HUES6 (cell line): ENCODE results near the gene ASXL1.
"Not testable (repeated sequence)": the region's sequence is repeated elsewhere in the genome, so short reads cannot be mapped to it uniquely, and the experiment has no call there.

Source experiments
- H3K27ac ChIP-seq: 2 replicates; pipeline ENCODE4 v1.7.0; 2013; ENCODE audit warnings: low read depth, mild to moderate bottlenecking, low read length, inconsistent platforms
- H3K27me3 ChIP-seq: 2 replicates; pipeline ENCODE4 v1.6.1; 2013; ENCODE audit warnings: low read length; ENCODE audit not compliant: control insufficient read depth, insufficient read depth
- H3K36me3 ChIP-seq: 2 replicates; pipeline ENCODE4 v1.6.1; 2013; ENCODE audit warnings: low read length; ENCODE audit not compliant: control insufficient read depth, insufficient read depth
- H3K4me1 ChIP-seq: 2 replicates; pipeline ENCODE4 v1.6.1; 2013; ENCODE audit warnings: low read length; ENCODE audit not compliant: control insufficient read depth, insufficient read depth
- H3K4me3 ChIP-seq: 2 replicates; pipeline ENCODE4 v1.5.1; 2013; ENCODE audit warnings: low read depth, low read length
- H3K9ac ChIP-seq: one replicate; pipeline ENCODE4 v1.6.1; 2013; ENCODE audit warnings: mild to moderate bottlenecking, low read length
- H3K9me3 ChIP-seq: 2 replicates; pipeline ENCODE4 v1.6.1; 2013; ENCODE audit warnings: low read depth, low read length; ENCODE audit not compliant: control insufficient read depth, insufficient read depth

The ASXL1 gene

DNA sequence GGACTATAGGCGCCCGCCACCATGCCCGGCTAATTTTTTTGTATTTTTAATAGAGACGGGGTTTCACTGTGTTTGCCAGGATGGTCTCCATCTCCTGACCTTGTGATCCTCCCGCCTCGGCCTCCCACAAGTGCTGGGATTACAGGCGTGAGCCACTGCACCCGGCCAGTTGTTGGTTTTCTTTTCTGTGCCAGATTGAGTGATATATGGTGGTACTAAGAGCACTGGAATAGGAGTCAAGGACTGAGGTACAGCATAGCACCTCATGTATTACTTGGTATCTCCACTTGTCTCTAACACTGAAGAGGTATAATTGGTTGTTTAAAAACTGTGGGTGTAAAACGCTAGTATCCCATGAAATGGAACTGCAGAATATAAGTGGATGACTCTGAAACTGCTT is 25.3 kb downstream of the ASXL1 start:
- not testable (repeated sequence) for H3K9me3 ChIP-seq, H3K27ac ChIP-seq, H3K4me3 ChIP-seq, H3K27me3 ChIP-seq, H3K9ac ChIP-seq, H3K36me3 ChIP-seq, H3K4me1 ChIP-seq

DNA sequence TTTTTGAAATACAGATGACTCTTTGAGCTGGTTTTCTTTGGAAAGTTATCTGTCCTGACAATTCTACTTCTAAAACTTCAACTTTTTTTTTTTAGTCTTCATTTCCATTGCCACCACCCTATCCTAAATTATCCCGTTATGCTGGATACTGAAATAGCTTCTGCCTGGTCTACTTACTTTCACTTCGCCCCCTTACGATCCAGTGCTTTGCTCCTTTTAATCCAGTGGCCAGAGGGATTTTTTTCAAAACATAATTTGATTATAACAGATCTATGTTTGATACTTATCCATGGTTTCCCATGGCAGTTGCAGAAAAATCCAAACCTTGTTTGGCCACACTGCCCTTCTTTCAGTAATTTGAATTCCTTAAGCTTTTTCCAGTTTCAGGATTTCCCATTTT is 27.4 kb downstream of the ASXL1 start:
- no peak overlapping the region for H3K4me3 ChIP-seq
- no peak overlapping the region for H3K27ac ChIP-seq
- H3K27me3 ChIP-seq, result no peaks in the 10 kb centered on the region
- no peaks in the 10 kb centered on the region for H3K9me3 ChIP-seq
- H3K4me1 ChIP-seq, result no peaks in the 10 kb centered on the region
- no peaks in the 10 kb centered on the region for H3K36me3 ChIP-seq
- H3K9ac ChIP-seq, result no peak overlapping the region

DNA sequence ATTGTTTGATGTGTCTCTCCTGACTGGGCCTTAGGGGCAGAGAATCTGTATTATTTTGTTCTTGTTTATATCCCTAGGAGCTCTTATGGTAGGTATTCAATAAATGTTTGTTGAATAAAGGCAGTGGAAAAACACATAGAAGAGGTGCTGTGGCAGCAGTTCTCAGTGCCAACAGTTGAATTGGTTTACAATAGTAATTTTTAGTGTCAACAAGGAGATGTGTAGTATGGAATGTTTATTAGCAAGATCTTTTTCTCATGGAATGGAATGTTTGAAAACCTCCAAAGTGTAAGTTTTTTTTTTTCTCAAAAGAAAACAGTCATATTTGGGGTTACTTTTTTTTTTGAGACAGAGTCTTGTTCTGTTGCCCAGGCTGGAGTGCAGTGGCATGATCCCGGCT is 28.0 kb downstream of the ASXL1 start:
- Histone ChIP-seq H3K36me3 (no peaks in the 10 kb centered on the region), H3K27ac (no peak overlapping the region), H3K9me3 (no peaks in the 10 kb centered on the region), H3K9ac (no peak overlapping the region), H3K4me1 (no peaks in the 10 kb centered on the region), H3K27me3 (no peaks in the 10 kb centered on the region), H3K4me3 (no peak overlapping the region)

DNA sequence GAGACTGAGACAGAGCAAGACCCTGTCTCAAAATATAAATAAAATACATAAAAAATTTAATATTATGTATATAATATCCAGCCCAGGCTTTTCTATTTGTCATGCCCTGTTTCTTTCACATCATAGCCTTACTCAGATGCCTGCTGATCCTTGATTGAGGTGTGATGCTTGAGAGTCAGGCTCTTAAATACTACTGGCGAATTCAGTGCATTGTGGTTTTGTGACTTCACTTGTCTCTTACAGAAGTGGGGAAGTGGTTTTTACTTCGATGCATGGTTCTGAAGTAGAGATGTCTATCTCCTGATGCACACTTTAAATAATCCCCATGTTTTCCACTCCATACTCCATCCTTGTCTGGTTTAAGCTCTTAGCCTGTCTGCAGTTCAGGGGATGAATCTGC is 29.1 kb downstream of the ASXL1 start:
- H3K27ac ChIP-seq, result no peak overlapping the region
- H3K4me1 ChIP-seq, result no peaks in the 10 kb centered on the region
- H3K27me3 ChIP-seq, result no peaks in the 10 kb centered on the region
- H3K9ac ChIP-seq, result no peak overlapping the region
- H3K4me3 ChIP-seq, result no peak overlapping the region
- H3K9me3 ChIP-seq, result no peaks in the 10 kb centered on the region
- H3K36me3 ChIP-seq, result no peaks in the 10 kb centered on the region

DNA sequence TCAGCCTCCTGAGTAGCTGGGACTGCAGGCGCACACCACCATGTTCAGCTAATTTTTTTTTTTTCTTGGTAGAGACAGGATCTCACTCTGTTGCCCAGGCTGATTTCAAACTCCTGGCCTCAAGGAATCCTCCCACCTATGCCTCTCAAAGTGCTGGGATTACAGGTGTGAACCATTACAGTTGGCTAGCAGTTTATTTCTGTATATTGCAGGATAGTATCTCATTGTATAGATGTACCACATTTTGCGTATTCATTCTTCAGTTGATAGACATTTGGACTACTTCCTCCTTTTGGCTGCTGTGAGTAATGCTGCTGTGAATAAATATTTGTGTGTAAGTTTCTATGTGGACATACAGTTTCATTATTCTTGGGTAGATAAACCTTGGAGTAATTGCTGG is 32.9 kb downstream of the ASXL1 start:
- Histone ChIP-seq H3K36me3 (no peaks in the 10 kb centered on the region), H3K27ac (no peak overlapping the region), H3K4me3 (no peak overlapping the region), H3K27me3 (no peaks in the 10 kb centered on the region), H3K9me3 (no peaks in the 10 kb centered on the region), H3K9ac (no peak overlapping the region), H3K4me1 (no peaks in the 10 kb centered on the region)

DNA sequence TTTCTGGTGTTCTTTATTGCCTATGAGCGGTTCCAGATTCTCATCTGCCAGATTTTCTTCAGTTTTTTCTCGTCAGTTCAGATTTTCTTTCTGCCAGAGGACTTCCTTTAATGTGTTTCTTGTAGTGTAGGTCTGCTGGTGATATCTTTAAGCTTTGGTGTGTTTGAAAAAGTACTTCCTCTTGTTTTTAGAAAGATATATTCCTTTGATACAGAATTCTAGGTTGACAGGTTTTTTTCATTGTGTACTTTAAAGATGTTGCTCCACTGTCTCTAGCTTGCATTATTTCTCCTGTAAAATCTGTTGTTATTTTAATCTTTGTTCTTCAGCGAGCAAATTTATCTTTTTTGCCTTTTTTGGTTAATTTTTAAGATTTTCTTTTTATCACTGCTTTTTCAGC is 36.9 kb downstream of the ASXL1 start:
- Histone ChIP-seq H3K9me3 (no peaks in the 10 kb centered on the region), H3K4me3 (no peak overlapping the region), H3K36me3 (no peaks in the 10 kb centered on the region), H3K27ac (no peak overlapping the region), H3K27me3 (no peaks in the 10 kb centered on the region), H3K9ac (no peak overlapping the region), H3K4me1 (no peaks in the 10 kb centered on the region)

DNA sequence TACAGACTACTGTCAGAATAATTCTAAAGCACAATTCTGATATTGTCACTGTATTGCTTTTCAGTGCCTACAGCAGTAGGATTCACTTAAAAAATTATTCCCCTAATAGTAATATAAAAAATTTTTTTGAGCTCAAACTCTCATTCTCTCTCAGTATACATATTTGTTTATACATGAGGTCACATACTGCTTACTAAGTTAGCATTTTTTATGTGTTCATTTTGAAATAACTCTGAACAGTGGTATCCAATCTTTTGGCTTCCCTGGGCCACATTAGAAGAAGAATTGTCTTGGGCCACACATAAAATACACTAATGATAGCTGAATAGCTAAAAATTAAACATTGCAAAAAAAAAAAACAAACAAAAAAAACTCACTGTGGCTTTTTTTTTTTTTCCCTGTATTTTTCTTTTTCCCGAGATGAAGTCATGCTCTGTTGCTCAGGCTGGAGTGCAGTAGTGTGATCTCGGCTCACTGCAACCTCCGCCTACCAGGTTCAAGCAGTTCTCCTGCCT is 38.6 kb downstream of the ASXL1 start:
- H3K27ac ChIP-seq, result no peak overlapping the region
- H3K4me1 ChIP-seq, result no peaks in the 10 kb centered on the region
- H3K36me3 ChIP-seq, result no peaks in the 10 kb centered on the region
- H3K9me3 ChIP-seq, result no peaks in the 10 kb centered on the region
- H3K27me3 ChIP-seq, result no peaks in the 10 kb centered on the region
- H3K4me3 ChIP-seq, result no peak overlapping the region
- no peak overlapping the region for H3K9ac ChIP-seq

DNA sequence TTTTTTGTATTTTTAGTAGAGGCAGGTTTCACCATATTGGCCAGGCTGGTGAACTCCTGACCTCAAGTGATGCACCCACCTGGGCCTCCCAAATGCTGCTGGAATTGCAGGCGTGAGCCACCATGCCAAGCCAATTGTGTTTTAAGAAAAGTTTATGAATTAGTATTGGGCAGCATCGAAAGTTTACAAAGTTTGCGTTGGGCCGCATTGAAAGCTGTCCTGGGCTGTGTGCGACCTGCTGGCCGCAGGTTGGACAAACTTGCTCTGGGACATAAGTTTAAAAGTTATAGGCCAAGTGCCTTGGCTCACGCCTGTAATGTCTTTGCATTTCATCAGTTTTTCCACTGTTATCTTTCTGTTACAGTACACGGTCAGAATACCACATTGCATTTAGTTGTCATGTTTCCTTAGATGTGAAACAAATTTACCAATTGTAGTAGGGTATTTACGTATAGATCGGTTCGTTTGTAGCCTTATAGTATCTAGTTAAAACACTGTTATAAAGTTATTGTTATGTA is 39.5 kb downstream of the ASXL1 start:
- no peak overlapping the region for H3K4me3 ChIP-seq
- no peaks in the 10 kb centered on the region for H3K9me3 ChIP-seq
- H3K36me3 ChIP-seq, result no peaks in the 10 kb centered on the region
- no peak overlapping the region for H3K27ac ChIP-seq
- no peaks in the 10 kb centered on the region for H3K27me3 ChIP-seq
- no peak overlapping the region for H3K9ac ChIP-seq
- no peaks in the 10 kb centered on the region for H3K4me1 ChIP-seq

DNA sequence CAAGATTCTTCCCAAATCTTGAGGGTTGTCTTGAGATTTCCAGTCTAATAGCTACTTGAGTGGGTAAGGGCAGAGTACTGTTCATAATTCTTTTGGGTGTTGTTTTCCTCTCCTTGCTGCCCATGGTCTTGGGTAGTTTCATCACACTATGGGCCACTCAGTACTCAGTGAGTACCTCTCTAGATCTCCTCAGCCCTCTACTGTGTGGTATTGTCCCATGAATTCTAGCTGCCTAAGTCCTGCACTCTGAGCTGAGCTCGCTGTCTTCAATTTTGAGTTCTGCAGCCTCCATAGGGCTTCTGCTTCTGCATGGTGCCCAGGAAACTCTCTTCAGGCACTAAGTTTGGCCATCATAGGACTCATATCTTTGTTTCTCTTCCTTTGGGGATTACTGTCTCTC is 42.3 kb downstream of the ASXL1 start:
- H3K4me1 ChIP-seq, result no peaks in the 10 kb centered on the region
- no peaks in the 10 kb centered on the region for H3K27me3 ChIP-seq
- H3K4me3 ChIP-seq, result no peak overlapping the region
- no peak overlapping the region for H3K9ac ChIP-seq
- no peaks in the 10 kb centered on the region for H3K9me3 ChIP-seq
- H3K27ac ChIP-seq, result no peak overlapping the region
- no peaks in the 10 kb centered on the region for H3K36me3 ChIP-seq

DNA sequence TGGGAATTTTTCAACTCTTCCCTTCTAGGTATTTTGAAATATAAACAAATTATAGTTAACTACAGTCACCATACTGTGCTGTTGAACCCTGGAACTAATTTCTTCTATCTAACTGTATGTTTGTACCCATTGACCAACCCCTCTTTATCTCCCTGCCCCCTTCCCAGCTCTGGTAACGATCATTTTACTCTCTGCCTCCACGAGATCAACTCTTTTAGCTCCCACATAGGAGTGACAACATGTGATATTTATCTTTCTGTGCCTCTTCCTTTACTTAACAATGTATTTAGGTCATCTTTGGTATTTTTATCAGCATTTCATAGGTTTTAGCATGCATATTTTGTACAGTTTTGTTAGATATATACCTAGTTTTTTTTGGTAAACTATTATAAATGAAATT is 45.9 kb downstream of the ASXL1 start:
- no peaks in the 10 kb centered on the region for H3K4me1 ChIP-seq
- H3K4me3 ChIP-seq, result no peak overlapping the region
- no peaks in the 10 kb centered on the region for H3K27me3 ChIP-seq
- no peaks in the 10 kb centered on the region for H3K9me3 ChIP-seq
- no peak overlapping the region for H3K9ac ChIP-seq
- H3K36me3 ChIP-seq, result 0 out of 2 replicates have a peak, but pooled peaks cover 2% of the 10 kb centered on the region
- H3K27ac ChIP-seq, result no peak overlapping the region

DNA sequence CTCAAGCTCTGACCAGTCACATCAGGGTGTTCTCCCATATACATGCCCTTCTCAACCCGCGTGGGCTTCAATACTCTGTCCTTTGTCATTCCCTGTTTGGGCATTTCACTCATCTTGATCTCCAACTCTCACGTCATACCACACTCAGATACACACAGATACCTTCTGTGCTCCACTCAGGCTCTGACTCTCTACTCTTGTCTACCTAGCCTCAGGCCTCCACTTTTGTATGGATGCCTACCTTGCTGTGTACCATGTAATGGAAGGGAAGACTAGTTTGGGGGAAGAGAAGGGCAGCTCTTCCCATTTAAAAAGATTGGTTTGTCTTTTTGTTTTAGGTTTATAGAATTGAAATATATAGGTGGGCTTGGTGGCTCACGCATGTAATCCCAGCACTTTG is 48.6 kb downstream of the ASXL1 start:
- H3K27ac ChIP-seq, result no peak overlapping the region
- H3K4me3 ChIP-seq, result no peak overlapping the region
- H3K27me3 ChIP-seq, result no peaks in the 10 kb centered on the region
- H3K9ac ChIP-seq, result no peak overlapping the region
- no peaks in the 10 kb centered on the region for H3K4me1 ChIP-seq
- H3K36me3 ChIP-seq, result 0 out of 2 replicates have a peak, but pooled peaks cover 2% of the 10 kb centered on the region
- no peaks in the 10 kb centered on the region for H3K9me3 ChIP-seq
